ENCODE results near the gene SESTD1.
"Not testable (repeated sequence)": the region's sequence is repeated elsewhere in the genome, so short reads cannot be mapped to it uniquely, and the experiment has no call there.

Gene SESTD1

DNA sequence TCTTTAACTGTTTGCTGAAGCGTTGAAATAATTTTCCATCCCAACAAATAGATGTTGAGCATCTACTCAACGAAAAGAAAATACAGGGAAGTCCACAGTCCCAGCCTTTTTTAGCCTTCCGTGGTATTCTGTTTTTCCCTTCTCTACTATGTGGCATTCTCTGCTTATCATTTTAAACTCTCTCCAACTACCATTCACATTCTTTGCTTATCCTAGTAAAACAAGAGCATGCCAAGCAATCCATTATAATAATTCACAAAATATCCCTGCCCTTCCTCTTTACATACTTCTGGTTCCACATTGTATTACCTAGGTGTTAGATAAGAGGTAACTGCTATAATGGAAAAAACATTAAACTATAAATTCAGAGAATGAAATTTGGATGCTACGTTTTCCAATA is 1.6 kb upstream of the SESTD1 start:
- no peak for DNase-seq

DNA sequence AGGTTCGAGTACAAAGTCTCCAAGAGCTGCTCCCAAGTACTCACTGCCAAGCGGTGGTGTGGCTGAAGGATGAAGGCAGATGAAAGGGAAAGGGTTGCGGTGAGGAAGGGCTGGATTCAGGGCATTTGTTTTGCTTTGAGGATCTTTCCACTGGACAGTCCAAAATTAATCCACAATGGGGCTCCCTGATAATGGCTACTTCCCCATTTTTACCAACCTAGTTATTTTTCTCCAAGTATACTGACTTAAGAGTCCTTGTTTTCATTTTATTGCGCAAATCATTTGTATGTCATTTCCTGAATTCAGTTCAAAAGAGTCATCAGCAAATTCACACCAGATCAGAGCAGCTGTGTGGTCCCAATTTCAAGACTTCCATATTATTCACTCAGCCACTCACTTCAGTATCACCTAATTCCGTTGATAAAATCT is 464 bp upstream of the SESTD1 start:
- DNase-seq, result no peak

- peak; percentile 55 for DNase-seq
Observed at GRCh38 chr2:179263446-179264367, 925 bp downstream of the SESTD1 start.

- no peak for DNase-seq
Observed at GRCh38 chr2:179263015-179263414, 1.6 kb downstream of the SESTD1 start.

DNA sequence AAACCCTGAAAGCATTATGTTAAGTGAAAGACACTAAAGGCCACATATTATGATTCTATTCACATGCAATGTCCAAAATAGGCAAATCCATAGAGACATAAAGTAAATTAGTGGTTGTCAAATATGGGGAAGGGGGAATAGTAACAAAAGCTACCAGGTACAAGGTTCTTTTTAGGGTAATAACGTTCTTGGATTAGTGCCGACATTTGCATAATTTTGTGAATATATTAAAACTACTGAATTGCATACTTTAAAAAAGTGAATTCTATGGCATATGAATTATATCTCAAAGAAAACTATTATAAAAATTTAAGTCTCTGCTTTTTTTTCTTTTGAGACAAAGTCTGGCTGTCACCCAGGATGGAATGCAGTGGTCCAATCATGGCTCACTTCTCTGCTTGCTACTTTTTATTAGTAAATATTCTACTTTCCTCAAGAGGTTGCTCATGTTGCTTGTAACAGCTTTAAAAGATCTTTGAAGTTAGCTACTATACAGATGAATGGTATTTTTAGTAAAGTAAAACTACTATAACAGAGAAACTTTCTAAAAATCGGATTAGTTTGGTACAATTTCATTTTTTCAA is 2.5 kb downstream of the SESTD1 start:
- DNase-seq, result no peak

- DNase-seq, result no peak
Observed at GRCh38 chr2:179261151-179261825, 3.3 kb downstream of the SESTD1 start.

- DNase-seq, result no peak
Observed at GRCh38 chr2:179260224-179260623, 4.4 kb downstream of the SESTD1 start.

DNA sequence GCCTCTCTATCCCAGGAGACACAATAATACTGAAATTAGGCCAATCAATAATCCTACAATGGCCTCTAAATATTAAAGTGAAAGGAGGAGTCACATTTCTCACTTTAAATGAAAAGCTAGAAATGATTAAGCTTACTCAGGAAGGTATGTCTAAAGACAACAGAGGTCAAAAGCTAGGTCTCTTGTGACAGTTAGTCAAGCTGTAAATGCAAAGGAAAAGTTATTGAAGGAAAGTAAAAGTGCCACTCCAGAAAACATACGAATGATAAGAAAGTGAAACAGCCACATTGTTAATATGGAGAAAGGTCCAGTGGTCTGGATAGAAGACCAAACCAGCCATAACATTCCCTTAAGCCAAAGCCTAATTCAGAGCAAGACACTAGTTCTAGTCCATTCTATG is 9.5 kb downstream of the SESTD1 start:
- DNase-seq, result no peak

GRCh38 chr2:179253226-179253625 is 11.4 kb downstream of the SESTD1 start:
- DNase-seq, result no peak

- DNase-seq, result no peak
Observed at GRCh38 chr2:179252423-179252822, 12.2 kb downstream of the SESTD1 start.

- DNase-seq, result no peak
Observed at GRCh38 chr2:179251870-179252269, 12.8 kb downstream of the SESTD1 start.

GRCh38 chr2:179250848-179251504 is 13.7 kb downstream of the SESTD1 start:
- no peak for DNase-seq

- DNase-seq, result no peak
Observed at GRCh38 chr2:179250095-179250494, 14.5 kb downstream of the SESTD1 start.

GRCh38 chr2:179248024-179248348 is 16.6 kb downstream of the SESTD1 start:
- DNase-seq, result no peak

DNA sequence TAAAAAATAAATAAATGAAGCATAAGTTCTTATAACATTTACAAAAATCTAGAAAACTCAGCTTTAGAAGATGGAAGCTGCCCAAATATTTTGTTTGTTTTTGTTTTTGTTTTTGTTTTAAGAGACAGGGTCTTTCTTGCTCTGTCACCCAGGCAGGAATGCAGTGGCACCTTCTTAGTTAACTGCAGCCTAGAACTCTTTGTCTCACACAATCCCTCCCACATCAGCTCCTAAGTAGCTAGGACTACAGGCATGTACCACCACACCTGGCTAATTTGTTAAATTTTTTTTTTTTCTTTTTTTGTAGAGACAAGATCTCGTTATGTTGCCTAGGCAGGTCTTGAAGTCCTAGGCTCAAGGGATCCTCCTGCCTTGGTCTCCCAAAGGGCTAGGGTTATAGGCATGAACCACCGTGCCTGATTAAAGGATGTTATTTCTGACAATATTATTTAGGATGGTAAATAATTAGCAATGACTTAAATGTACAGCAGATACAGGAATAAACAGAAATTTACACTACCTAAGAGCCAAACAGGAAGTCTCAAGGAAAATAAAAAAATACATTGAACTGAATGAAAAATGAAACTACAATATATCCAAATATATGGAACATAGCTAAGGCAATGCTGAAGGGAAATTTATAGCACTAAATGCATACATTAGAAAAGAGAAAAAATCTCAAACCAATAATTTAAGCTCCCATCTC is 17.2 kb downstream of the SESTD1 start:
- no peak for DNase-seq

GRCh38 chr2:179245843-179246242 is 18.8 kb downstream of the SESTD1 start:
- not testable (repeated sequence) for DNase-seq

- no peak for DNase-seq
Observed at GRCh38 chr2:179243046-179243445, 21.6 kb downstream of the SESTD1 start.

GRCh38 chr2:179240481-179241451 is 23.9 kb downstream of the SESTD1 start:
- no peak for DNase-seq

DNA sequence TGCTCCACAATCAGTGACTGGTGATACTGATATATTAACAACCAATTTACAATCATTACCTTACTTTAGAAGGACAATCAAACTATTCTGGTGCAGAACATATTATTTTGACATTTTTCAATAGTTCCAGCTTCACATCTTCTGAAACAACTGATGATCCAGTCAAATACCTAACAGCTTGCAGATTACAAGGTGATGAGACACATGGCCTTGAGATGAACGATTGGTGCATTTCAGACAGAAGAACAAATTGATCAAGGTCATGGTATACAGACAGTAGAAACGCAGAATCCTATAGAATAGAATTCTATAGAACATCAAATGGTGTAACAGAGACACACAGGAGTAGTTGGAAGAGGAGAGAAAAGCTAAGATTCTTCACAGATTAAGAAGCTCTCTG is 24.8 kb downstream of the SESTD1 start:
- no peak for DNase-seq

DNA sequence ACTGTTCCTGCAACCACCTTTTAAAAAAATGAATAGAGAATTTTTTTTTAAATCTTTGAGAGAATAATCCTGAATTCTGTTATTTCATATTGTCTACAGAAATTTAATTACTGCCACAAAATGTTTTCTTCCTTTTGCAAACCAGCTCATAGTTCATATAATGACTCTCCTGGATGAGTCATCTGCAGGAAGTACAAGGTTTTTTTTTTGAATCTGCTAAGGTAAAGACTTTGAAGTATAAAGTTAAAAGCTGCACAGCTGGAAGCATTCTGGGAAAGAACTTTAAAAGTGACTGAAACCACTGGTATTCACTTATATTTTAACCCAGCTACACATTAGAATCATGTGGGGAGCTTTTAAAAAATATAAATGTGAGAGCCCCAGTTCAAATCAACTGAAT is 25.4 kb downstream of the SESTD1 start:
- DNase-seq, result no peak

DNA sequence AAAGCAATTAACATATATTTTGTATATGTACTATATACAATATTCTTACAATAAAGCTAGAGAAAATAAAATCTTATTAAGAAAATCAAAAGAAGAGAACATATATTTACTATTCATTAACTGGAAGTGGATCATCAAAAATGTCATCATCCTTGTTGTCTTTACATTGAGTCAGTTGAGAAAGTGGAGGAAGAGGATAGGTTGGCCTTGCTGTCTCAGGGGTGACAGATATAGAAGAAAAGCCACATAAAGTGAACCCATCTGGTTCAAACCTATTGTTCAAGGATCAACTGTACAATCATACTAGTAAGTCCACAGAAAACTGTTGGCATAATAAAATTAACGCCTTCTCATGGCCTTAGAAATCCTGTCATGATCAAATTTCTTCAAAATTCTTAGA is 26.6 kb downstream of the SESTD1 start:
- DNase-seq, result no peak

Measured in NCI-H526 treated with DMSO at 0.1 percent for 48 hours (cell line).